ENCODE results near the gene XKR7.
"Not testable (repeated sequence)": the region's sequence is repeated elsewhere in the genome, so short reads cannot be mapped to it uniquely, and the experiment has no call there.

The XKR7 gene, protein sequence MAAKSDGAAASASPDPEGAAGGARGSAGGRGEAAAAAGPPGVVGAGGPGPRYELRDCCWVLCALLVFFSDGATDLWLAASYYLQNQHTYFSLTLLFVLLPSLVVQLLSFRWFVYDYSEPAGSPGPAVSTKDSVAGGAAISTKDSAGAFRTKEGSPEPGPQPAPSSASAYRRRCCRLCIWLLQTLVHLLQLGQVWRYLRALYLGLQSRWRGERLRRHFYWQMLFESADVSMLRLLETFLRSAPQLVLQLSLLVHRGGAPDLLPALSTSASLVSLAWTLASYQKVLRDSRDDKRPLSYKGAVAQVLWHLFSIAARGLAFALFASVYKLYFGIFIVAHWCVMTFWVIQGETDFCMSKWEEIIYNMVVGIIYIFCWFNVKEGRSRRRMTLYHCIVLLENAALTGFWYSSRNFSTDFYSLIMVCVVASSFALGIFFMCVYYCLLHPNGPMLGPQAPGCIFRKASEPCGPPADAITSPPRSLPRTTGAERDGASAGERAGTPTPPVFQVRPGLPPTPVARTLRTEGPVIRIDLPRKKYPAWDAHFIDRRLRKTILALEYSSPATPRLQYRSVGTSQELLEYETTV

DNA sequence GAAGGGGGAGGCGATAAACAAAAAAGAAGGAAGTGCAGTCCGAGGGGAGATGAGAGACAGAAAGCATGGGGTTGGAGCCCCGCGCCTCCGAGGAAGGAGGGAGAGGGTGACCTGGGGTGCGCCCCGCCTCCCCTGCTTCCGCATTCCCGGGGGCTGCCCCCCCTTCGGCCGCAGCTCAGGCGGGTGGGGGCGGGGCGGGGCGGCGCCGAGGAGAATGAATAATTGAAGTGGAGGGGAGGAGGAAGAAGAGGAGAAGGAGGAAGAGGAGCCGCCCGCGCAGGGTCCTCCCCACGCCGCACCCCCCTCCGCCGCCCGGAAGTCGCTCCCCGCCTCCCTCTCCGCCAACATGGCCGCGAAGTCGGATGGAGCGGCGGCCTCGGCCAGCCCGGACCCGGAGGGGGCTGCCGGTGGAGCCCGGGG, at the start of gene XKR7:
Gene XKR7, plus strand, starts transcription at position 322 of the 420 bp plus-strand sequence. Its CDS starts 25 bp downstream, at position 347.
- no peak for DNase-seq (ENCODE audit: low spot score)

DNA sequence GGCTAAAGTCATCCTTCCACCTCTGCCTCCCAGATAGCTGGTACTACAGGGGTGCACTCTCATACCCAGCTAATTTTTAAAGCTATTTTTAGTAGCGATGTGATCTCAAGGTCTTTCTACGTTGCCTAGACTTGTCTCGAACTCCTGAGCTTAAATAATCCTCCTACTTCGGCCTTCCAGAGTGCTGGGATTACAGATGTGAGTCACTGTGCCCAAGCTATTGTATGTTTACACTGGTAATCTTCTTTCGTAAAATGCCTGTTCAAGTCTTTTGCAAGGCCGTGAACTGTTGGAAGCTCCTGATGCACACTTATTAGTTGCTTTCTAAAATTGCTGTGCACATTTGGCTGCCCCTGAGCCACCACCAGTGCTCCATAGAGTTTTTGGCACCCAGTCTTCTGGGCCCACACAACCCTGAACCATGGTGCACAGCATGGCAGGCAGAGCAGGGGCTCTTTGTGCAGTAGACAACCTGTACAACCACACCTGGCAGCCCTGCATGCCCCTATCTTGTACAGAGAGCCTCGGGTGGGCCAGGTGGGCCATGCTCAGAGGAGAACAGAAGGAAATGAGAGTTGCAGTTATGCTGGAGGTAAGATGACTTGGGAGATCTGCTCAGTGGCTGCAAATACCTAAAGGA, 49.4 kb upstream of the XKR7 start:
- DNase-seq (ENCODE audit: low spot score): no peak

DNA sequence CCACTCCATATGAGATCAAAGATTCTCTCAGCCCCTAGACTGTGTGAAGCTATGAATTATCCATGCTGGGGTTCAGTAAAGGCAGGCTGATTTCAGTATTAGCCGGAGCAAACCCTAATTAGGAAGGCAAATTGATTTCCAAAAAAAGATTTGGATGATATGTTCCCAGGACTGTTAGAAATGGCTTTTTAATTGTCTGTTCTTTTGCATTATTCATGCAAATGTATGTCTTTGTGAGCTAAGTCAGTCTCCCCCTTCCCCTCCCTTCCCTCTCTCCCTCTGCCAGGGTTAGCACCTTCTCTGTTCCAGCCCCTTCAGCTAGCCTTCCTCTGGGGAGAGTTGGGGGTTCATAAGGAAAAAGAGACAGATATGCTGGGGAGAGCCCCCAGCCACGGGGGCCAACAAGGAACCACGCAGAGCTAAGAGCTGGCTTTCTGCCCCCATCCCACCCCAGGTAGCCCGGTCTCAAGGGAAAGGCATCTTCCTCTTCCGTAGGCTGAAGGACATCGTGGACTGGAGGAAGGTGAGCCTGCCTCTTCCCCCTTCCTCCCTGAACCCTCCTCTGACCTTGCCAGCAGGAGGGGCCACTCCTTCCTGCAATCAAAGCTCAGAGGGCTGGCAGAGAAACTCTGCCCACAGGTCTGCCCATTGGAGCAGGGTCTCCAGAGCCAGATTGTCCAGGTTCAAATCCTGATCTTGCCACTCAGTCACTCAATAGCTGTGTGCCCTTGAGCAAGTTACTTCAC, 48.4 kb upstream of the XKR7 start:
- no peak for DNase-seq (ENCODE audit: low spot score)

DNA sequence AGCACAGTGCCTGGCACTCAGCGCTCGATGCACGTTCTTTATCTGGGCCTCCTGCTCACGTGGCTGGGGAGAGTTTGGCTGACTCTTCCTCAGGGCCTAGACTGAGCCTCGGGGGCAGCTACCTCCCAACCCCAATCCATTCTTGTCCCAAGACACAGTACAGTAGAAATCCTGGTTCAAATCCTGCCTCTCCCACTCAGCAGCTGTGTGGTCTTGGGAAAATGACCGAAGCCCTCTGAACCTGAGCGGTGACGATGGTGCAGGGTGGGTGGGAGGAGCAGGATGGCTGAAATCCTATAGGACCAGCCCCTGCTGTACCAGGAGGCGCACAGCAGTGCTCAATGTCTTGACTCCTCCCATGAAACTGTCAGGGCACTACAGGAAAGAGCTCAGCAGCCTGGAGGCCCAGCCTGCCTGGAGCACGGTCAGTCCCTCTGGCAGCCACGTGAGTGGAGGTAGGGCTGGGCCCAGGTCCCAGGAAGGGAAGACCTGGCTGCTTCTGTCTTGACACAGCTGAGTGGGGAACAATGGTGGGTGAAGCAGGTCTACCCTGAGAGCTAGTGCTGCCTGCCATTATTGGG, 47.6 kb upstream of the XKR7 start:
- DNase-seq (ENCODE audit: low spot score): no peak

GRCh38 chr20:31921480-31921879, 46.5 kb upstream of the XKR7 start:
- not testable (repeated sequence) for DNase-seq (ENCODE audit: low spot score)

DNA sequence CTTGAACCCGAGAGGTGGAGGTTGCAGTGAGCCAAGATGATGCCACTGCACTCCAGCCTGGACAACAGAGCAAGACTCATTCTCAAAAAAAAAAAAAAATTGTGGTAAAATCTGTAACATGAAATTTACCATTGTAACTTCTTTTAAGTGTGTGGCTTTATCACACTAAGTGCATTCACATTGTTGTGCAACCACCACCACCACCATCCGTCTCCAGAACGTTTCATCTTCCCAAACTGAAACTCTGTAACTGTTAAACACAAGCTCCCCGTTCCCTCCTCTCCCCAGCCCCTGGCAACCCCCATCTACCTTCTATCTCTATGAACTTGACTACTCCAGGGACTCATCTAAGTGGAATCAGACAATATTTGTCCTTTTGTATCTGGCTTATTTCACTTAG, 45.8 kb upstream of the XKR7 start:
- no peak for DNase-seq (ENCODE audit: low spot score)

DNA sequence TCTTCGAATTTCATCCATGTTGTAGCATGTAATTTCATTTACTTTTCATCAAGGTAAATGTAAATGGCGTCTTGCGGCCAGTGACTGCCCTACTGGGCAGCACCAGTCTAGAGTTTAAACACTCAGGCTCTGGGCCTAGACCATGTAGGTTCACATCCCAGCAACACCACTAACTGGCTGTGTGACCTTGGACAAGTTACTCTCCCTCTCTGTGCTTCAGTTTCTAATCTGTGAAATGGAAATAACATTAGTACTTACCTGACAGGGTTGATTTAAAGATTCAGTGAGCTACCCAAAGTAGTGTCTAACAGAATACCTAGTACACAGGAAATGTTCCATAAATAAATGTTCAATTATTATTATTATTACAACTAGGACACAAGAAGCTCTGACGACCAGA, 45.4 kb upstream of the XKR7 start:
- no peak for DNase-seq (ENCODE audit: low spot score)

DNA sequence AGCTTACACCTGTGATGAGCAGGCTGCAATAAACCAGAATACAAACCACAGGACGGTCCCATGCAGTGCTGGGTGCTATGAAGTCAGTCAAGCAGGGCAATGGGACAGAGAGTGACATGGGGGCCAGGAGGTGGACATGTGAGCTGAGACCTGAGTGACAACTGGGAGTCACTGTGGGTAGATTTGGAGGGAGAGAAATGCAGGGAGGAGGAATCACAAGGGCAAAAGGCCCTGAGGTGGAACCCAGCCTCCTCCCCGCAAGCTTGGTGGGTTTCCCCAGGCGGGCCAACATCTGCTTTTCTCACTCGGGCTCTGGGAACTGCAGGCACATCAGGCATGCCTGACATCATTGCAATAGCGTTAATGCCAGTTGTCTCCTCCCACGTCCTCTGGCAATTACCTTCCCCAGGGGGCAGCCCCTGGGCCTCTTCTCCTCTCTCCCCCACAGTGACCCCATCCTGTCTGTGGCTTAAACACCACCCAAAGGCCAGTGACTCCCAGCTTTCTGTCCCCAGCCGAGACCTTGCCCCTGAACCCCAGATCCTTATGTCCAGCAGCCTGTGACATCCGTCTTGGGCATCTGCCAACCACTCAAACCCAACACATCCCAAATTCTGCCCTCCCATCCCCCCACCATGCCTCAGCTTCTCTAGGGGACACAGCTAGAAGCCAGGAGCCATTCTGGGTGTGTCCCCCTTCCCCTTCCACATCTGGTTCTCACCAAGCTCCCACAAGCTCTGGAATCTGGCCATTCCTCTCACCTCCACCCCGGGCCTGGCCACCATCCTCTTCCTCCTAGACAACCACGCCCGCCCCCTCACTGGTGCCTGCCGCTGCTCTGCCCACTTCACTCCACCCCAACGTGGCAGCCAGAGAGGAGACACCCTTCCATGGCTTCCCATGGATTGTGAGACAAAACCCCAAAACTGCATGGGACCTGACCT, 44.3 kb upstream of the XKR7 start:
- no peak for DNase-seq (ENCODE audit: low spot score)

DNA sequence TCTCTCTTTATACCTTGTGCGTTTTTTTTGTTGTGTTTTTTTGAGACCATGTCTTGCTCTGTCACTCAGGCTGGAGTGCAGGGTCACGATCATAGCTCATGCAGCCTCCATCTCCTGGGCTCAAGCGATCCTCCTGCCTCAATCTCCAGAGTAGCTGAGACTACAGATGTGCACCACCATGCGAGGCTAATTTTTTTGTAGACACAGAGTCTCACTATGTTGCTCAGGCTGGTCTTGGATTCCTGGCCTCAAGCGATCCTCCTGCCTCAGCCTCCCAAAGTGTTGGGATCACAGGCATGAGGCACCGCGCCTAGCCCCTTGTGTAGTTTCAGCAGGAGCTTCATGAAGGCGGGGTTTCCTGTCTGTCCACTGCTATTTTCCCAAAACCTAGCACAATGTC, 43.4 kb upstream of the XKR7 start:
- no peak for DNase-seq (ENCODE audit: low spot score)

DNA sequence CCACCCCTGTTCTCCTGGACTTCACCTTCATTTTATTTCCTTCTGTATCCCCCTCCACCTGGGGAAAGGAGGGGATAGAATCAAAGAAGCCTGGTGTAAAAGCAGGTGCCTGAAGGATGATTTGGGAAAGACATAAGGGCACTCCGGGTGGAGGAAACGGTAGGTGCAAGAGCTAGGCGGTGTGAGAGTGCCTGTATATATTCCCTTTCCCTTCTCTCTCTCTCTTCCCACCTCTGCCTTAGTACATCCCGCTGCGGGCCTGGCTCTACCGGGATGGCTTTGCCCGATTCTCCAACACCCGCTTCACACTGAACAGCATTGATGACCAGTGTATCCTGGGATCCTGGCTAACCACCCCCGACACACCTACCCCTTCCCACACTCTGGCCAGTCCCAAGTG, 42.3 kb upstream of the XKR7 start:
- DNase-seq (ENCODE audit: low spot score): no peak

DNA sequence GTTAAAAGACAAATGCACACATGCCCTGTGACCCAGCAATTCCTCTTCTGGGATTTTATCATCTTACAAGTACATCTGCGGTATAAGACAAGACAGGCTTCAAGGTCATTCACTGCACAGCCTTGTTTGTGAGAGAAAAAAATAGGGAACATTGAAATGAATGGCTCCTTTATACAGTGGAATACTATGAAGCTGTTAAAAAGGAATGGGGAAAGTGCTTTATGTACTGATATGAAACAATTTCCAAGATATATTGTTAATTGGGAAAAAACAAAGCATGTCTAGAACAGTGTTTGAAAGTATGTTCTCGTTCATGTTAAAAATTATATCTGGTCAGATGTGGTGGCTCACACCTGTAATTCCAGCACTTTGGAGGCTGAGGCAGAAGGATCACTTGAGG, 41.5 kb upstream of the XKR7 start:
- no peak for DNase-seq (ENCODE audit: low spot score)

DNA sequence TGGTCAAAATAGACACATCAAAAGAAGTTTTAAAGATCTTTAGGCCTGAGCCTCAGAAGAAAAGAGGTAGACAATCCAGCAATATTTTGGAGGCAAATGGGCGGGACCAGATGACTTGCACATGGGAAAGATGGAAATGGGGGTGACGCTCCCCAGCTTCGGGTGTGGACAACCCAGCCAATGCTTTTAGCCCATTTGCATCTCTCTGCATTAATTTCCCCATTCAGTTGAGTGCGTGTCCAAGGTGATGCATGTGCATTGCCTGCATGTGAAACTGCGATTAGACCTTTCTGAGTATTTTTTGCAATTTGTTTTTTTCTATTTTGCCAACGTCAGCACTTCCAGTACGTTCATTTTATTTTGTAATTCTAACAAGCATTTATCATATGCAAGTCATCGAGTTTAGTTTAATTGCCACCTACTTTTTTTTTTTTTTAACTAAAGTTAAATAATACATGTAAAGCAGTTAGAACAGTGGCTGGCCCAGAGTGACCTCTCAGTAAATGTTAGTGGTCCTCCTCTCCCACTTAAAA, 40.3 kb upstream of the XKR7 start:
- DNase-seq (ENCODE audit: low spot score): no peak

DNA sequence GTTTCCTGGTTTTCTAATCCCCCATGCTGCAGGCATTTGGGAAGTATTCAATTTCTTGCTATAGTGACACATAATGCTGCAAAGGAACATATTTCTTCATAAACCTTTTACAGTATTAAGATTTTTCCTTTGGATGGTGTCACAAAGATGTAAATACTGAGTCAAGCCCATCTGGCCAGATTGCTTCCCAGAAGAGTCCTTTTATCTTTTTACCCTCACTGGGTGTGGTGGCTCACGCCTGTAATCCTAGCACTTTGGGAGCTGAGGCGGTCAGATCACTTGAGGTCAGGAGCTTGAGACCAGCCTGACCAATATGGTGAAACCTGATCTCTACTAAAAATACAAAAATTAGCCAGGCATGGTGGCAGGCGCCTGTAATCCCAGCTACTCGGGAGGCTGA, 38.3 kb upstream of the XKR7 start:
- not testable (repeated sequence) for DNase-seq (ENCODE audit: low spot score)

DNA sequence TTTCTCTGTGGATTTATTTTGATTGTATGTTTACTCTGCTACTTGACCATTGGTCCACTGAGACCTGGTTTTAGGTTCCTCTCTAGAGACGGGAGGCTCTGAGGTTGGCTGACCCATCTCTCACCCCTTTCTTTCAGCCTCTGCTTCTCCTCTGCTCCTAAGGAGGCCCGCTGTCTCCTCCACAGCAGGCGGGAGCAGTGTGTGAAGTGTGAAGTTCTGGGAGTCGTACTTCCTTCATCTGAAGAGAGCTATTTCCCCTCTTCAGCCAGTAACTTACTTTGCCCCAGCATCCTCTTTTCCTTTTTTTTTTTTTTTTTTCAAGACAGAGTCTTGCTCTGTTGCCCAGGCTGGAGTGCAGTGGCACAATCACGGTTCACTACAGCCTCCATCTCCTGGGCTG, 37.2 kb upstream of the XKR7 start:
- DNase-seq (ENCODE audit: low spot score): no peak

DNA sequence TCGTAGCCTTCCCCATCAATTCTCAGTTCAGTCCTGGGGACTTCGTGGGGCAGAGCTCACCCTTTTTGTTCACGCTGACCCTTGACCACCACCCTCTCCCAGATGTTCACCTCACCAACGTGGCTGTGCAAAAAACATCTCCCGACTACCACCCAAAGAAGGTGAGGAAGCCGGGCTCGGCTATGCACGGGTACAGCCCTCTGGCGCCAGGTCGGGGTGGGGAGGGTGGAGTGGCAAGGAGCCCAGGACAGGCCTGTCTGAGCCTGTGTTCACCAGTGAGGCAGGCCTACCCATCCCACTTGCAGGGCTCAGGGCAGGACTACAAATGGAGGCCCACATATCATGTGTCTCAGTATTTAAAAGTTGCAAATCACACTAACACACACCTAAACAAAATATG, 34.3 kb upstream of the XKR7 start:
- DNase-seq (ENCODE audit: low spot score): no peak

GRCh38 chr20:31934491-31934890, 33.5 kb upstream of the XKR7 start:
- no peak for DNase-seq (ENCODE audit: low spot score)

DNA sequence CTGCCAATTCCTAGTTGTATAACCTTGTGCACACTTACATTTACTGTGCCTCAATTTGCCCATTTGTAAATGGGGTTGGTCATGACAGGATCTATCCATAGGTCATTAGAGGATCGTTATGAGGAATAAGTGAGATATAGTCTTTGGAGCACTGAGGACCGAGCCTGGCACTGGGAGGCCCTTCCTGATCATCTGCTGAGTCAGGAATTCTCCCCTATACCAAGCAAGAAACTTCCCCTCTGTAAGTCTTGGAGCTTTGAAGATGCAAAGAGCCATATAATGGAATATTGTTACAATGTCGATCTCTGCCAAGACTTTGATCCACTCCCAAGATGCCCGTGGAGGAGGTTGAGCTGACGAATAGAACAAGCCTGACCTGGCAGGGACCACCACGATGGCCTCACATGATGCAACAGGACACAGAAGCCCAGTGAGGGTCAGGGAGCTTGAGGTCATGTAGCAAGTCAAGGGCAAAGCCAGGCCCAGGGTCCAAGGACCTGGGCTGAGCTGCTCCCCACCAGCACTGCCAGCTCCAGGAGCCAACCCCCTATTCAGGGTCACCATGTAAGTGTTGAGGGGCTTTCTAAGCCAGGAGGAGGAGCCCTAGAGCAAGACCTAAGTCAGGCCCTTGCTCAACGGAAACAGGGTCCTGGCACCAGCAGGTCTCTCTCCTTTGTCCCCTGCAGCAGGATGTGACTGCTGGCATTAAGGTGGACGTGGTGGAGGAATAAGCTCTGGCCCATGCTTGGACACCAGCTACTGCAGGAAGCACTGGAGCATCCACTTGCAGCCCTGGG, 32.8 kb upstream of the XKR7 start:
- no peak for DNase-seq (ENCODE audit: low spot score)

DNA sequence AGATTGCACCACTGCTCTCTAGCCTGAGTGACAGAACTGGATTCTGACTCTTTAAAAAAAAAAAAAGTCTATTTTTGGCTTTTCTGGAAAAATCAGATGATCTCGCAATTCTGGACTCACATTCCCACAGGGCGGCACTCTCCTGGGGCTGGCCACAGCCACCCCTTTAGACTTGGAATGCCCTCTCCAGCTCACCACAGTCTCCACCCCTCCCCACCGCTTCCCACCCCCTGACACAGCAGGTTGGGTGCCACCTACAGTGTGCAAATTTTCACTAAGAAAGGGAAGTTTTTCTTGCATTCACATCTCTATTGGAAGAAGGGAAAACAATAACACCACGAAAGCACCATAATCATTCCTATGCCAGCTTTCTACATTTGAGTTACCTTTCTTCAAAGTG, 31.5 kb upstream of the XKR7 start:
- DNase-seq (ENCODE audit: low spot score): no peak

GRCh38 chr20:31937820-31938219, 30.1 kb upstream of the XKR7 start:
- no peak for DNase-seq (ENCODE audit: low spot score)

DNA sequence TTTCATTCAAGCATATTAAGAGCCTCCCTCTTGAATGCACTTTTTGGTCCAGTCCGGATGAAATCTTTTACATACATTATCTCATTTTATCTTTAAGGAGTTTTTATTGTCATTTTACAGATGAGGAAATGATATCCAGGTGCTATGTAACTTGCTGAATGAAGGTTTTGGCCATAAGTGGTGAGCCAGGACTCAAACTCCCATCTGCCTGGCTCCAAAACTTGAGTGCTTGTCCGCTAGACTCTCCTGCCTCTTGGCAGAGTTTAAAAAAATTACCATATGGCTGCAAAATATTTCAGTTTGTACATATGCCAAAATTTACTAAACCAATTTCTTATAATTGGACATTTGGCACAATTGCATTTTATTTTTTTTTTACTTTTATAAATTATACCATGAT, 28.3 kb upstream of the XKR7 start:
- DNase-seq (ENCODE audit: low spot score): no peak
